ENCODE data around the gene TMC1. TPM values are rescaled to one million over a fixed set of nuclear protein-coding genes. Genes with fewer than 3 reads are reported as not detected.

TMC1 gene
- total and polyA plus RNA-seq, 7 donors = 0.05 to 2.6 (median 0.21) TPM; not detected in 3

DNA sequence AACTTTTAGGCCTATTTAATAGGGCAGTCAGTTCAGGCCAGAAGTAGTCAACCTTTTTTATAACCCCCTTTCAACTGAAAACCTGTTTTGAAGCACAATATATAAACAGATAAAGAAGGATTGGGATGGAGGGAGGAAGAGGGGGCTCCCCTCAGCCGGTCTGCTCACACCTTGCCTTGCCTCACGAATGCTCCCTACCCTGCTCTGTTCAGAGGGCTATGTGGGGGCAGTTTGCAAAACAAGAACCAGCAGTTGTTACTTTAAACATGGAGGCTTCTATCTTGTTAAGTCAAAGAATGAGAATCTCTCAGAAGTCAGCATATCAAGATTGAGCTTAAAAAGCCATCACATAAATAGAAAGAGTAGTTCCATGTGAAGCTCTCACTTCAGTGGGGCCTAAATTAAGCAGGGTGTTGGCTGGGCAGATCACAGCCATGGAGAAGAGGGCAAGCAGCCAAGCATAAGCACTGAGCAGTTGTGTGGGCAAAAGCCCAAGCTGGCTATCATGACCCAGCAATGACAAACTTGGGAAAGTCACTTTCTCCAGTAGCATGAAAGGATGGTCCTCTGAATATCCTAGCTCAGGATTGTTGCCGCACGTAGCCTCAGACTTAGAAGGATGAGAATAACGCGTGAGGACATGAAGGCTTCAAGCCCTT is 360.8 kb downstream of the TMC1 start:
- WGBS, 3 donors = 39 to 54% (median 49%) methylated on average over 6 of the region's 6 CpGs
- no peaks in the 10 kb centered on the region for H3K36me3 ChIP-seq (ENCODE audit: insufficient read depth in 1 of 2, low read depth in 1 of 2)
- H3K4me1 ChIP-seq = peaks cover 9% of the 10 kb centered on the region
- TF ChIP-seq, protein P1, sequence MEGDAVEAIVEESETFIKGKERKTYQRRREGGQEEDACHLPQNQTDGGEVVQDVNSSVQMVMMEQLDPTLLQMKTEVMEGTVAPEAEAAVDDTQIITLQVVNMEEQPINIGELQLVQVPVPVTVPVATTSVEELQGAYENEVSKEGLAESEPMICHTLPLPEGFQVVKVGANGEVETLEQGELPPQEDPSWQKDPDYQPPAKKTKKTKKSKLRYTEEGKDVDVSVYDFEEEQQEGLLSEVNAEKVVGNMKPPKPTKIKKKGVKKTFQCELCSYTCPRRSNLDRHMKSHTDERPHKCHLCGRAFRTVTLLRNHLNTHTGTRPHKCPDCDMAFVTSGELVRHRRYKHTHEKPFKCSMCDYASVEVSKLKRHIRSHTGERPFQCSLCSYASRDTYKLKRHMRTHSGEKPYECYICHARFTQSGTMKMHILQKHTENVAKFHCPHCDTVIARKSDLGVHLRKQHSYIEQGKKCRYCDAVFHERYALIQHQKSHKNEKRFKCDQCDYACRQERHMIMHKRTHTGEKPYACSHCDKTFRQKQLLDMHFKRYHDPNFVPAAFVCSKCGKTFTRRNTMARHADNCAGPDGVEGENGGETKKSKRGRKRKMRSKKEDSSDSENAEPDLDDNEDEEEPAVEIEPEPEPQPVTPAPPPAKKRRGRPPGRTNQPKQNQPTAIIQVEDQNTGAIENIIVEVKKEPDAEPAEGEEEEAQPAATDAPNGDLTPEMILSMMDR (IDR thresholded peaks at IDR 0.05) = no peak
- peak; percentile 23 to 76 for DNase-seq
- H3K9me3 ChIP-seq = no peaks in the 10 kb centered on the region
- no peak overlapping the region for H3K4me3 ChIP-seq
- no peaks in the 10 kb centered on the region for H3K27me3 ChIP-seq (ENCODE audit: insufficient read depth in 3 of 3, low read length in 2 of 3)
- ATAC-seq = peak; percentile 65 to 99 (median 96)
- intact Hi-C loops (cut with DNase I) = loop anchor here (5.0 kb wide), 2 partner anchors 70 to 145 kb away; partner anchors contain the start of gene ALDH1A1 (in 1 of the 2)
- peak overlapping the region; percentile 46 for H3K27ac ChIP-seq

DNA sequence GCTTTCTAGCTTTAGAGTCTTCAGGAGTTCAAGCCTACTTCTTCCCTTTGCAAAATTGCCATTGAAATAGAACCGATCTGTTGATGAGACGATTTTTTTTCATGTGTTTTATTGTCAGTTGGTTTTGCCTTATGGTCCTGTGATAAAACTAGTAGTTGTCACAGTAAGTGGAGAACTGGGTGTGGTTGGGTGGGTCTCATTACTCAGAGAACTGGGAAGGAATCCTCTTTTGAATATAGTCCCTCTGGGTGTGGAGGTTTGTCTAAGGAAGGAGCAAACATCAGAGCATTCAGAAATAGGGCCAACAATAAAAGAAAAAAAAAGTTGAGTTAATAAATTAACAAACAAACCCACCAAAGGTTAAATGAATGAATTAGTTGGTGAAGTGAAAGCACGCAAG is 362.5 kb downstream of the TMC1 start:
- DNase-seq = no peak
- intact Hi-C loops (cut with DNase I) = loop anchor here (5.0 kb wide), 2 partner anchors 68 to 143 kb away; partner anchors contain the start of gene ALDH1A1 (in 1 of the 2)
- TF ChIP-seq, protein P1 (IDR thresholded peaks at IDR 0.05) = no peak
- Histone ChIP-seq H3K27me3 (ENCODE audit: insufficient read depth in 3 of 3, low read length in 2 of 3) (no peaks in the 10 kb centered on the region), H3K4me3 (no peak overlapping the region), H3K27ac (no peak overlapping the region), H3K36me3 (ENCODE audit: insufficient read depth in 1 of 2, low read depth in 1 of 2) (no peaks in the 10 kb centered on the region), H3K4me1 (peaks cover 9% of the 10 kb centered on the region), H3K9me3 (no peaks in the 10 kb centered on the region)
- 81 to 93% (median 92%) methylated on average over 3 of the region's 3 CpGs for whole genome bisulfite sequencing, 3 donors
- ATAC-seq = no peak

DNA sequence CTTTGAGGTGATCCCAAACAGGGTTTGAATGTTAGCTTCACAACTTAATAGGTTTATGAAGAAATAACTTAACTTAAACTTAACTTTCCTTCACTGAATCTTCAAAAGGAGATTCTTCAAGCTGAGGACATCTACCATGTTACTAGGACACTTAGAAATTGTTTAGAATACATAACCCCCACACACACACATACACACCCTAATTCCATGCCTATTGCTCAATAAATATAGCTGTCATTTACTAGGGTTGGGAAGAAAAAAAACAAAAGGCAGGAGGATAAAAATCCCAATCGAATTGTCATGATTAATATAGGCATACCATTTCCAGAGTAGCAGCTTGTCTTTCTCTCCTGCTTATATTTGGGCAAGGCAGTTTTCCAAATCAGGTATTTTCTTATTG is 363.1 kb downstream of the TMC1 start:
- TF ChIP-seq, protein P1 (IDR thresholded peaks at IDR 0.05) = no peak
- ATAC-seq (no peak), DNase-seq (no peak)
- H3K27me3 ChIP-seq (ENCODE audit: insufficient read depth in 3 of 3, low read length in 2 of 3) = no peaks in the 10 kb centered on the region
- WGBS, 3 donors = 68 to 83% (median 74%) methylated on average over 1 of the region's 1 CpG
- no peaks in the 10 kb centered on the region for H3K36me3 ChIP-seq (ENCODE audit: insufficient read depth in 1 of 2, low read depth in 1 of 2)
- H3K27ac ChIP-seq = no peak overlapping the region
- H3K9me3 ChIP-seq = no peaks in the 10 kb centered on the region
- no peak overlapping the region for H3K4me3 ChIP-seq
- intact Hi-C loops (cut with DNase I) = loop anchor here (5.0 kb wide), 2 partner anchors 68 to 143 kb away; partner anchors contain the start of gene ALDH1A1 (in 1 of the 2)
- H3K4me1 ChIP-seq = peaks cover 9% of the 10 kb centered on the region

Other genes starting within 250 kb of the TMC1 start
- gene ZFAND5, start 156.4 kb upstream of the TMC1 start, total RNA-seq = 100 to 1,000 TPM; 466 to 795 (median 548) TPM
- gene ZFAND5, start 156.4 kb upstream of the TMC1 start, polyA plus RNA-seq = 100 to 1,000 TPM in 2 of 3 donors, 10 to 100 TPM in 1; 77.7 to 951 (median 718) TPM